Hippocampal formation (tissue), 2 donors: Measurements from ENCODE around the gene AK1.

Experiments
- DNase-seq, 2 donors: peaks; one replicate each; lab custom pipeline; 2025; lab: John Stamatoyannopoulos, UW

The AK1 gene, protein sequence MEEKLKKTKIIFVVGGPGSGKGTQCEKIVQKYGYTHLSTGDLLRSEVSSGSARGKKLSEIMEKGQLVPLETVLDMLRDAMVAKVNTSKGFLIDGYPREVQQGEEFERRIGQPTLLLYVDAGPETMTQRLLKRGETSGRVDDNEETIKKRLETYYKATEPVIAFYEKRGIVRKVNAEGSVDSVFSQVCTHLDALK

GRCh38 chr9:127877566-127877998 is at the start of gene AK1:
Gene AK1 (minus strand): TSS chr9:127877675. CDS start chr9:127874617, 3,058 bp downstream.
- peak; percentile 78 to 85 for DNase-seq

GRCh38 chr9:127926906-127927200 is 49.4 kb upstream of the AK1 start:
- DNase-seq = no peak

DNA sequence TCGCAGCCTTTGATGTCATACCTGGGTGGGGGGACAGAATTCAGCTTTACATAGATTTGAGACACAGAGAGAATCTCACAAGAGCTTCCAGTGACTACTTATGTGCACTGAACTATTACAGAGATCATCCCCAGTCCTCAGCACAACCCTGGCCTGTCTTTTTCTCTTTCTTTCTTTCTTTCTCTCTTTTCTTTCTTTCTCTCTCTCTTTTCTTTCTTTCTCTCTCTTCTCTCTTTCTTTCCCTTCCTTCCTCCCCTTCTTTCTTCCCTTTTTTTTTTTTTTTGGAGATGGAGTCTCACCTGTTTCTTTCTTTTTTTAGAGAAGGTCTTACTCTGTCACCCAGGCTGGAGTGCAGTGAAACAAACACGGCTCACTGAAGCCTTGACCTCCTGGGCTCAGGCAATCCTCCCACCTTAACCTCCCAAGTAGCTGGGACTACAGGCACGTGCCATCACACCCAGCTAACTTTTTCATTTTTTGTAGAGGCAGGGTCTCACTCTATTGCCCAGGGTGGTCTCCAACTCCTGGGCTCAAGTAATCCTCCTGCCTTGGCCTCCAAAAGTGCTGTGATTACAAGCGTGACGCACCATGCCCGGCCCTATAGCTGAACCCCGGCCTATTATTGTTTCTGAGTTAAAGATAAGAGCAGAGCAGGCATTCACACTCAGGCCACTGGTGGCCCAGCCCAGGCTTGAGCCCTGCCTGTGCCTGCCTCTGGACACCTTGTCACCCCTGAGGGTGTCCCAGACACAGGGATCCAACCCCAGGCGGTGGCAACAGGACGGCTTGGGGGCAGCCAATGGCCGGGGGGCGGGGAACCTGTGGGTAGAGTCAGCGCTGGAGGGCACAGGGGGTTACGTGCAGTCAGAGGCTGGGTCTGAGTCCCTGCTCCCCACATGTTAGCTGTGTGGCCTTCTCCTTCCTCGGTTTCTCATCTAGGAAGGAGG is 48.8 kb upstream of the AK1 start:
- DNase-seq = no peak

DNA sequence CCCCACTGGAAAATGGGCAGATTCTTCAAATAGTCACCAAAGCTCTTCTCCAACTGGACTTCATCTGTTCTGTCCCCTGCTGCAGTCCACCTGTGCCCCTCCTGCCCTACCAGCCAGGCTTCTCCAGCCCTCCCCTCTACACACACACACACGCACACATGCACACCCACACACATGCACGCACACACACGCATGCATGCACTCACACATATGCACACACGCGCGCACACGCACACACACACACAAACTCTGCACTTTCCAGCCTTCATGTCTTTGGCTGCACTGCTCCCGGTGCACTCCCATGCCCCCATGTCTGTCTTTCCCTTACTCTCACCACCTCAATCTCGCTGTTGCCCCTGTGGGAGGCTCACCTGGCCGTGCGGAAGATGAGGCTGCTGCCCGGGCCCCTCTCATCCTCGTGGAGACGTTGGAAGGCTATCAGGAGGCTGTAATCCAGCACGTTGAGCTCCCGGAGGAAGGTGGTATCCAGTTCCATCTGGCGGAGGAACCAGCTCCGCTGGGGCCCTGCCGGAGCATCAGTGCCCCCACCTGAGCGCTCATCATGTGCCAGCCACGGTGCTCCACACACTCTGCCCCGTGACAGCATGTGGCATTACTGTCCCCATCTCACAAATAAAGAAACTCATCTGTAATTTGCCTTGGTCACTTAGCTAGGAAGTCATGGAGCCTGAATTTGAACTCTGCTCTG is 47.4 kb upstream of the AK1 start:
- no peak for DNase-seq

- DNase-seq = no peak
Observed at GRCh38 chr9:127923771-127924170, 46.3 kb upstream of the AK1 start.

DNA sequence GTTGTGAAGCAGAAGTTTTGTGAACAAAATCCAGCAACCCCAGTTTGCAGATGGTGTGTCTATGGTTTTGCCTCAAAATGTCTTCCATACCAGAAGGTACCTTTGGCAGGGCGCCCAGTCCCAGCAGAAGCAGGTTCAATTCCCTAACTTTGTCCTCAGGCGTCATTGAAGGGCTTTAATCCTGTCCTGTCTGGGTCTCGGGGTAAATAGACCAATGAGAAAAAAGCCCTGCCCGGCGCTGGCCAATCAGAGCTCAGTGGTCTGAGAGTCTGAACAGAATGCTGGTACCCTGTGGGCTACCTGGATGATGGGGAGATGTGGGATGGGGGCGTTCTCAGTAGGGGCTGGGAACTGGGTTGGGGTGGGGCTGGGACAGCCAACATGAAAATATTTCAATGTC is 45.6 kb upstream of the AK1 start:
- DNase-seq = no peak

DNA sequence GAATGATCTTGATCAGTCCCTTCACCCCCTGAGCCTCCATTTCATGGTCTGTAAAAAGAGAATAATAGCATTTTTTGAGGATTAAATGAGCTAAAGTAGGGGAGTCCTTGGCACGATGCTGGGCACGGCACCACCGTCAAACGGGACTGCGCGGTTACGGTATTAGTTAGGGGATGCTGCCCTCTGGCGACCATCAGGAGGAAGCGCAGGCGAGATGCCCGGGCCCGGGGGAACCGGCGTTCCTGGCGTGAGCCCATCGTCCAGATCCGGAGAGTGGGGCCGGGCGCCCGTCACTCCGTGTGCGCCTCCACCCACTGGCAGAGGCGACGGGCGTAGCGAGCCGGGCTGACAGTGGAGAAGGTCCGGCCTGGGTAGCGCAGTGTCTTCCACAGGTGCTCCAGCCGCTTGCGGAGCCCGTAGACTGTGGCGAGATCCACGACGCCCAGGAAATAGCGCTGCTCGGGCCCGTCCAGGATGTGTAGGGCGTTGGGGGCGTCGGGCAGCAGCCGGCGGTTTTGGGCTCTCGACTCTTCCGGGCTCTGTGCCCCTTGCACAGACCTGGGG is 44.2 kb upstream of the AK1 start:
- peak in 1 of 2 donors; percentile 48 for DNase-seq

- DNase-seq = no peak
Observed at GRCh38 chr9:127920794-127921193, 43.3 kb upstream of the AK1 start.

- no peak for DNase-seq
Observed at GRCh38 chr9:127919253-127919815, 41.9 kb upstream of the AK1 start.

- DNase-seq = no peak
Observed at GRCh38 chr9:127918183-127919107, 41.0 kb upstream of the AK1 start.

- DNase-seq = no peak
Observed at GRCh38 chr9:127917603-127918002, 40.1 kb upstream of the AK1 start.

GRCh38 chr9:127916720-127917581 is 39.5 kb upstream of the AK1 start, which contains the start of gene ST6GALNAC4:
Gene ST6GALNAC4 (minus strand): TSS chr9:127917041. CDS start chr9:127916419, 622 bp downstream.
- DNase-seq = peak; percentile 93 to 96

- no peak for DNase-seq
Observed at GRCh38 chr9:127915801-127916719, 38.6 kb upstream of the AK1 start.

DNA sequence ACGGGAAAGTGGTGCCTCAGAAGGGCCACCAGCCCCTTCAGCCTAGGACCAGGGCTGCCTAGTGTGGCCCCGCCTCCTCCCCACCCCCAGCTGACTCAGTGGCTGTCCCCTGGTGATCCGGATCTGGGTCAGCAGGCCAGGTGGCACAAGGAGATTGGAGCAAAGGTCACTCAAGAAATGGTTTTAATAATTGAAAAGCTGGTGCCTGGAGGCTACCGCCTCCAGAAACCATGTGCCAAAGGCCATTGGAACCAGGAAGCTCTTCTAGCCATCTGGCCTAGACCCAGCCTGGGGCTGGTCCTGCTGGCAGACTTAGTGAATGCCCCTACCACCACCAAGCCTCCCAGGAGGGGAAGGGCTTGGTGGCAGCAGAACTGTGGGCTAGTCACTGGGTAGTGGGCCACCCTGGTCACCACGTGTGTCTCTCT is 37.9 kb upstream of the AK1 start:
- no peak for DNase-seq

- DNase-seq = no peak
Observed at GRCh38 chr9:127913682-127914081, 36.2 kb upstream of the AK1 start.

DNA sequence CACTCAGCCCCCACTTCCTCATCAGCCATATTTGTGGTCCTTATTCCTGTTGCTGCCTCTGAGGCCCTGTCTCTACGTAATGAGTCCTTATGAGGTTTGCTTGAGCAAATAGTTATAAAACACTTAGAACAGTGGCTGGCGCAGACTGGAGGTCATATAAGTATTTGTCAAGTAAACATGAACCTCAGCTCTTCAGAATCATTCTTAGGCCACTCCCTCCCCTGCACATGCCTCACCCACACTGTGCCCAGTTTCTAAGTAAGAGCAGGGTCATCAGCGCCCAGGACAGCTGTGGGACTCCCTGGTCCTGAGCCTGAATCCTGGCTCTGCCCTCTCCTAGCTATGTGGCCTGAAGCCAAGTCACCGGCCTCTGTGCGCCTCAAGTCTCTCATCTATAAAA is 35.4 kb upstream of the AK1 start:
- no peak for DNase-seq

GRCh38 chr9:127912296-127912695 is 34.8 kb upstream of the AK1 start:
- DNase-seq = no peak

- DNase-seq = no peak
Observed at GRCh38 chr9:127910613-127911205, 33.2 kb upstream of the AK1 start.
